ENCODE measurements around the gene NKTR. TPM values are rescaled to one million over a fixed set of nuclear protein-coding genes. Genes with fewer than 3 reads are reported as not detected.

Gene NKTR
- total RNA-seq, 6 experiments from 2014 or later = 27.8 to 32.7 (median 30.9) TPM

DNA sequence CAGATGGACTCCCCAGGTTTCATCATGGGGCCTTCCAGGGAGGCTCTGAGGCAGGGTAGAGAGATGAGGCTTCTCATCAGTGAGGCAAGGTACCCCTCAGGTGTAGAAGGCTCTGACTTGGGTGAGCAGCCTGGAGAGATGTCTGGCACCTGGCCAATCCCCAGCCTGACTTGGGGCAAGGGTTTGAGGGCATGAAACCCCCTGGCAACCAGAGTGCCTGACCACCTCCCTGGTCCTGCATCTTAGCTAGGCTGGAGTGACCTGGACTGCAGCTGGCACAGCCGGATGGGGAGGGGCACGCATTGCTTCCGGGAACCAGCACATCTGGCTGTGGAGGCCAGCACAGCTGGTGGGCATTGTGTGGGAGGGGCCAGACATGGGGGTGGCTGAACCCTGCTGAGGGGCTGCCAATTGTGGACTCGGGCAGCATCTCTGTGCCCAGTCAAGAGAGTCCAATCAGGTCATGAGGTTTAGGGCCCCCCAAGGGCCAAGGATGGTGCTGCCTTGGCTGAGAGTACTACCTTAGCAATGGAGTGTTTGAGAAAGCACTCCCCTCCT lies 54.9 kb downstream of the NKTR start:
- DNase-seq = no peak
- TF ChIP-seq, protein P1, sequence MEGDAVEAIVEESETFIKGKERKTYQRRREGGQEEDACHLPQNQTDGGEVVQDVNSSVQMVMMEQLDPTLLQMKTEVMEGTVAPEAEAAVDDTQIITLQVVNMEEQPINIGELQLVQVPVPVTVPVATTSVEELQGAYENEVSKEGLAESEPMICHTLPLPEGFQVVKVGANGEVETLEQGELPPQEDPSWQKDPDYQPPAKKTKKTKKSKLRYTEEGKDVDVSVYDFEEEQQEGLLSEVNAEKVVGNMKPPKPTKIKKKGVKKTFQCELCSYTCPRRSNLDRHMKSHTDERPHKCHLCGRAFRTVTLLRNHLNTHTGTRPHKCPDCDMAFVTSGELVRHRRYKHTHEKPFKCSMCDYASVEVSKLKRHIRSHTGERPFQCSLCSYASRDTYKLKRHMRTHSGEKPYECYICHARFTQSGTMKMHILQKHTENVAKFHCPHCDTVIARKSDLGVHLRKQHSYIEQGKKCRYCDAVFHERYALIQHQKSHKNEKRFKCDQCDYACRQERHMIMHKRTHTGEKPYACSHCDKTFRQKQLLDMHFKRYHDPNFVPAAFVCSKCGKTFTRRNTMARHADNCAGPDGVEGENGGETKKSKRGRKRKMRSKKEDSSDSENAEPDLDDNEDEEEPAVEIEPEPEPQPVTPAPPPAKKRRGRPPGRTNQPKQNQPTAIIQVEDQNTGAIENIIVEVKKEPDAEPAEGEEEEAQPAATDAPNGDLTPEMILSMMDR (IDR thresholded peaks at IDR 0.05) = no peak
- H3K27me3 Mint-ChIP-seq (ENCODE audit: insufficient read depth) = peaks cover 2% of the 10 kb centered on the region; the same call in 1 of the 2 replicates
- H3K4me3 Mint-ChIP-seq = peak overlapping the region; percentile 82
- peaks cover 56% of the 10 kb centered on the region for H3K4me1 Mint-ChIP-seq (ENCODE audit: low read depth)
- no peaks in the 10 kb centered on the region for H3K9me3 Mint-ChIP-seq
- peaks cover 5% of the 10 kb centered on the region; the same call in 1 of the 2 replicates for H3K36me3 Mint-ChIP-seq (ENCODE audit: low read depth)
- H3K27ac Mint-ChIP-seq = peak overlapping the region; percentile 61; the same call in 1 of the 2 replicates

DNA sequence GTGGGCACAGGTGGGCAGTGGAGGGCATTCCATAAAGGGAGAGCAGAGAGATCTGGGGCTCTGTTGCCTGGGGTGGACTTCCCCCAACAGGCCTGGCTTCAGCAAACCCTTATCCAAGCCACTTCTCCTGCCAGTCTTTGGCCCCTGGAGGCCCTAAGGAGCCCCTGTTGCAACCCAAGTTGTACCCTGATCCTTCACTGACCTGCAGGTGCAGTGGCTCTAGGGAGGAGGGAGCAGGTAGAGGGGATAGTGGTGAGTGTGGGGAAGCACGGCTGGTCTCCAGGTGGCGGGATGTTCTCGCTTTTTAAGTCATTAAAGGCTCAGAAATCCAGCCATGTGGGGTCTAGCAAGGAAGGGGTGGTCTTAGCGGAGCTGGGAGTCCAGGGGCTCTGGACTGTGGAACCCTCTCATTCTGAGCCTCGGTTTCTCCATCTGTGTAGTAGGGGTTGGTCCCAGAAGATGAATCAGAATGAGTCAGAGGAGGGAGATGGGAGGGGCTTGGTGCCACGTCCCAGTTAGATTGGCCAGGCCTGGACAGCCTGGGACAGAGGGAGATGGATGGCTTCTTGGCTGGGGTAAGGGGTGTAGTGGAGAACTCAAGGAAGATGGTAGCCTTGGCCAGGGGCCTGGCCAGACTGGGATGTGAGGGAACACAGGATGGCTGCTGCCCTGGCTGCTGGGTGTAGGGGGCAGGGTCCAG lies 55.6 kb downstream of the NKTR start:
- DNase-seq = peak; percentile 35
- H3K27ac Mint-ChIP-seq = peak overlapping the region; percentile 83
- no peaks in the 10 kb centered on the region for H3K9me3 Mint-ChIP-seq
- peak overlapping the region; percentile 56 for H3K4me3 Mint-ChIP-seq
- TF ChIP-seq, protein P1 (IDR thresholded peaks at IDR 0.05) = 0 out of 2 replicates have a peak, but pooled peaks have one; percentile 14
- peaks cover 11% of the 10 kb centered on the region; the same call in 1 of the 2 replicates for H3K36me3 Mint-ChIP-seq (ENCODE audit: low read depth)
- H3K4me1 Mint-ChIP-seq (ENCODE audit: low read depth) = peaks cover 53% of the 10 kb centered on the region
- H3K27me3 Mint-ChIP-seq (ENCODE audit: insufficient read depth) = peaks cover 2% of the 10 kb centered on the region; the same call in 1 of the 2 replicates

DNA sequence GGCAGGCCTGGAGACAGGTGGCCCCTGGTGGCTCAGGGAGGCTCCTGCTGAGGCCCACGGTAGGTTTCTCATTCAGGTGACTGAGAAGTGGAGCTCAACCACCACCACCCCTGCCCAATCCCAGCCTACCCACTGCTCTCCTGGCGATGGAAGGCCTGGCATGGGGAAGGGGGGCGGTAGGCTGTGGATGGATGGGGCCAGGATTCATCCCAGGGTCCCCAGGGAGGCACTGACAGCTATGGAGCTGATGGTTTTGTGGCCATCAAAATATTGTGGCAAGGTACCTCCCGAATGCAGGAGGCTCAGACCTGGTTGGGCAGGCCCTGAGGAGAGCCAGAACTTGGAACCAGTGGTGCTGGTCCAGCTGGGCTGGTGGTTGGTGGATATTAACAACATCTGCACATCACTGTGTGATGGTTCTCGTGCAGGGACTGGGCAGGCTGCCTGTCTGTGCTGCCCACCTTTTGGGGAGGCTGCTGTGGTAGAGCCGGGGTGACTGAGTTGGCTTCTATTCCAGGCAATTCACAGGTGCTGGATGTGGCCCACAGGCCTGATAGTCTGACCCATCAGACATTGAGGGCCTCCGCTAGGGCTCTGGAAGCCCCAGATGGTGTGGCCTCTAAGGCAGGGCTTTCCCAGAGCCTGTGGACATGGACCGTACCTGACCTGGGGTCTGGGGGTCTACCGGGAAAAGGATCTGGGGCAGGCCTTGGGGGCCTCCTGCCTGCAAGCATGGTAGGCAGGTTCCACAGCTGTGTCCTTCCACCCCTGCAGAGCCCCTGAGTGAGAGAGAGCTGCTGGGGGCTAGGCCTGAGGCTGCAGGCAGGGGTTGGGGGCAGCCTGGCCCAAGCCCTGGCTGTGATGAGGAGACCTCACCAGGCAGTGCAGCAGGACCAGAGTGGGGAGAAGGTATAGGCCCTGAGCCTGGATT lies 56.5 kb downstream of the NKTR start:
- Mint-ChIP-seq H3K36me3 (ENCODE audit: low read depth) (peaks cover 14% of the 10 kb centered on the region; the same call in 1 of the 2 replicates), H3K9me3 (no peaks in the 10 kb centered on the region), H3K27me3 (ENCODE audit: insufficient read depth) (peaks cover 2% of the 10 kb centered on the region; the same call in 1 of the 2 replicates), H3K27ac (peak overlapping the region; percentile 83), H3K4me1 (ENCODE audit: low read depth) (peaks cover 45% of the 10 kb centered on the region), H3K4me3 (peak overlapping the region; percentile 56; the same call in 1 of the 2 replicates)
- no peak for DNase-seq
- TF ChIP-seq, protein P1 (IDR thresholded peaks at IDR 0.05) = no peak

DNA sequence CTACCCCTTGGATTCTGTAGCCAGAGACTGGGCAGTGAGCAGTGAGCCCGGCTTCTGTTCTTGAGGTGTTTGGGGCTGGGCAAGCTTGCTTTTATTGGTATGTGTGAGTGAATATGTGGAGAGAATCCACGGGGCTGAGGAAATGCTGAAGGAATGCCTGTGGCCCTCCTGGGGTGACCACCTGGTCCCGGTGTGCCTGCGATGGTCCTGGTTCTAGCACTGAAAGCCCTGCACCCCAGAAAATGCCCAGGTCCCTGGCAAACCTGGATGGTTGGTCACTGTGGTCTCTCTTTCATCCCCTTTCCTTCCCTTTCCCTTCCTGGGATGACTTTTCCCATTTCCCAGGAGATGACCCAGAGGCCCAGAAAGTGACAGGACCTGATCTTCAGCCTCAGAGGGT lies 57.2 kb downstream of the NKTR start:
- TF ChIP-seq, protein P1 (IDR thresholded peaks at IDR 0.05) = no peak
- H3K4me3 Mint-ChIP-seq = no peak overlapping the region

DNA sequence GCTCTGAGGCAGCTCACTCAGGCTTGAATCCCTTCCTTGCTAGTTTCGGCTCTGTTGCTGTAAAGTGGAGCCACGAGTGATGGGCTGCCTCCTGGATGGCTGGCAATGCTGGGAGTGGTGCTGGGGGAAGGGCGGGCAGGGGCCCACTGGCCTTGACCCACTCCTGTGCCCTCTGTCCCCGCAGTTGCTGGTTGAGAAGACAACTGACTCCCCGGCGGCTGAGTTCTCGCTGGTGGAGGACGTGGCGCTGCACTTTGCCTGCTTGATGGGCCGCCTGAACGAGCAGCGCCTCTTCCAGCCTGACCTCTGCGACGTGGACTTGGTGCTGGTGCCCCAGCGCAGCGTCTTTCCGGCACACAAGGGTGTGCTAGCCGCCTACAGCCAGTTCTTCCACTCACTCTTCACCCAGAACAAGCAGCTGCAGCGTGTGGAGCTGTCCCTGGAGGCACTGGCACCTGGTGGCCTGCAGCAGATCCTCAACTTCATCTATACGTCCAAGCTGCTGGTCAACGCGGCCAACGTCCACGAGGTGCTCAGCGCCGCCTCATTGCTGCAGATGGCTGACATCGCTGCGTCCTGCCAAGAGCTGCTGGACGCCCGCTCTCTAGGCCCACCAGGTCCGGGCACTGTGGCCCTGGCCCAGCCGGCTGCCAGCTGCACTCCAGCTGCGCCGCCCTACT lies 57.7 kb downstream of the NKTR start:
- Mint-ChIP-seq H3K27me3 (ENCODE audit: insufficient read depth) (peaks cover 2% of the 10 kb centered on the region; the same call in 1 of the 2 replicates), H3K36me3 (ENCODE audit: low read depth) (peaks cover 14% of the 10 kb centered on the region; the same call in 1 of the 2 replicates), H3K9me3 (no peaks in the 10 kb centered on the region), H3K27ac (no peak overlapping the region), H3K4me1 (ENCODE audit: low read depth) (peaks cover 32% of the 10 kb centered on the region), H3K4me3 (no peak overlapping the region)
- no peak for DNase-seq
- TF ChIP-seq, protein P1 (IDR thresholded peaks at IDR 0.05) = no peak

More for the DNA sequence above, 57.2 kb downstream of the NKTR start:
- Mint-ChIP-seq H3K27me3 (ENCODE audit: insufficient read depth) (peaks cover 2% of the 10 kb centered on the region; the same call in 1 of the 2 replicates), H3K27ac (no peak overlapping the region), H3K4me1 (ENCODE audit: low read depth) (peaks cover 38% of the 10 kb centered on the region), H3K36me3 (ENCODE audit: low read depth) (peaks cover 14% of the 10 kb centered on the region; the same call in 1 of the 2 replicates), H3K9me3 (no peaks in the 10 kb centered on the region)
- DNase-seq = no peak
